PC-3 (cell line): ENCODE measurements around the gene FSTL1. TPM values are rescaled to one million over a fixed set of nuclear protein-coding genes. Genes with fewer than 3 reads are reported as not detected.
A peak's percentile ranks its signal among the peaks of the same experiment; 100 is the strongest.

ENCODE experiments used
- ATAC-seq: fragments of 200-7000 bp; cut with Tn5 transposase; 2 replicates; pipeline ENCODE4 v1.9.1; 2020; ENCODE audit warnings: mild to moderate bottlenecking, moderate library complexity
- BruUV-seq: library from RNA; stranded (reverse); fragments of 400-500 nt; replicated peaks from 2 replicates; lab custom pipeline; 2021; lab: Mats Ljungman, UMichigan
- CTCF ChIA-PET: fragments of 300-600 bp; sonication (Branson Sonifier 250); formaldehyde crosslinking; loops from one replicate; lab custom pipeline; 2022; ENCODE audit warnings: antibody characterized with exemption; lab: Charles Lee
- POLR2A ChIA-PET: fragments of 300-600 bp; sonication (Branson Sonifier 250); formaldehyde crosslinking; loops from one replicate; lab custom pipeline; 2022; ENCODE audit warnings: antibody characterized with exemption; ENCODE audit not compliant: unreplicated experiment; lab: Charles Lee
- DNase-seq: peaks from one replicate; pipeline ENCODE4 v3.0.0-alpha.2; 2015
- H2AFZ ChIP-seq: fragments of 300-600 bp; sonication (generic); 2 replicates; pipeline ENCODE4 v1.6.0; 2016; ENCODE audit warnings: antibody characterized with exemption, low read length
- H3F3A ChIP-seq: fragments of 300-600 bp; sonication (generic); one replicate; pipeline ENCODE4 v1.6.0; 2017; ENCODE audit warnings: antibody characterized with exemption, low read length, control low read depth, mild to moderate bottlenecking; ENCODE audit not compliant: unreplicated experiment
- H3K27ac ChIP-seq: fragments of 300-600 bp; sonication (generic); 2 replicates; pipeline ENCODE4 v1.5.1; 2016; ENCODE audit warnings: mild to moderate bottlenecking, low read length
- H3K27me3 ChIP-seq: fragments of 300-600 bp; sonication (generic); 2 replicates; pipeline ENCODE4 v1.6.1; 2016; ENCODE audit warnings: low read length, mixed read lengths
- H3K36me3 ChIP-seq: fragments of 300-600 bp; sonication (generic); 2 replicates; pipeline ENCODE4 v1.6.1; 2016; ENCODE audit warnings: low read depth, mixed run types, low read length, mixed read lengths
- H3K4me1 ChIP-seq: fragments of 300-600 bp; sonication (generic); 2 replicates; pipeline ENCODE4 v1.5.1; 2016; ENCODE audit warnings: low read length; ENCODE audit not compliant: insufficient read depth
- H3K4me2 ChIP-seq: fragments of 300-600 bp; sonication (generic); 2 replicates; pipeline ENCODE4 v1.6.0; 2016; ENCODE audit warnings: low read length
- H3K4me3 ChIP-seq: fragments of 300-600 bp; sonication (generic); 2 replicates; pipeline ENCODE4 v1.5.1; 2016; ENCODE audit warnings: mild to moderate bottlenecking, low read length, mixed read lengths
- H3K79me2 ChIP-seq: fragments of 300-600 bp; sonication (generic); 2 replicates; pipeline ENCODE4 v1.6.1; 2017; ENCODE audit warnings: low read length, mixed read lengths
- H3K9ac ChIP-seq: fragments of 300-600 bp; sonication (generic); 2 replicates; pipeline ENCODE4 v1.6.0; 2016; ENCODE audit warnings: mild to moderate bottlenecking, low read length
- H3K9me2 ChIP-seq: fragments of 300-600 bp; sonication (generic); replicated peaks from 2 replicates; pipeline ENCODE4 v1.6.1; 2016; ENCODE audit warnings: mixed run types, low read length, mixed read lengths
- H3K9me3 ChIP-seq: fragments of 300-600 bp; sonication (generic); 2 replicates; pipeline ENCODE4 v1.6.1; 2016; ENCODE audit warnings: low read length, mixed read lengths
- H4K20me1 ChIP-seq: fragments of 300-600 bp; sonication (generic); 2 replicates; pipeline ENCODE4 v1.6.1; 2016; ENCODE audit warnings: low read length, mixed read lengths
- EZH2 ChIP-seq: fragments of 300-600 bp; sonication (generic); IDR thresholded peaks from one replicate; pipeline ENCODE4 v1.6.1; 2017; ENCODE audit warnings: antibody characterized with exemption, mild to moderate bottlenecking, low read length; ENCODE audit not compliant: unreplicated experiment
- EZH2phosphoT487 ChIP-seq: fragments of 300-600 bp; sonication (generic); IDR thresholded peaks from 2 replicates; pipeline ENCODE4 v1.6.1; 2018; ENCODE audit warnings: mild to moderate bottlenecking, antibody characterized with exemption, low read length, borderline replicate concordance
- intact Hi-C: fragments of 100-400 bp; cut with micrococcal nuclease; formaldehyde crosslinking; loops from 2 replicates; pipeline ENCODE4 v1.9.0; 2023
- total RNA-seq: library from RNA; depleted of rRNA; stranded (reverse); fragments of >200 nt; gene quantifications from 2 replicates; pipeline ENCODE4 v1.2.3, GENCODE V29; 2014
- TF ChIP-seq, protein P1 (sequence below): fragments of 300-600 bp; sonication (generic); conservative IDR thresholded peaks from 2 replicates; pipeline ENCODE4 v1.5.1; 2017; ENCODE audit warnings: antibody characterized with exemption, low read depth, mild to moderate bottlenecking, low read length

Gene FSTL1
- total RNA-seq, 1 experiment from 2014 or later: 178 TPM

- Histone ChIP-seq H4K20me1 (peaks cover 6% of the 10 kb centered on the region; the same call in 1 of the 2 replicates), H3K4me3 (no peak overlapping the region), H3K4me2 (no peak overlapping the region), H3K4me1 (peaks cover 63% of the 10 kb centered on the region), H3F3A (peaks cover 2% of the 10 kb centered on the region), H3K36me3 (peaks cover 59% of the 10 kb centered on the region), H3K27ac (no peak overlapping the region), H3K9me3 (no peaks in the 10 kb centered on the region), H3K9ac (no peak overlapping the region), H3K9me2 (no peaks in the 10 kb centered on the region), H3K79me2 (peaks cover 96% of the 10 kb centered on the region), H3K27me3 (no peaks in the 10 kb centered on the region), H2AFZ (no peak overlapping the region)
- intact Hi-C loops: loop anchor here (2.0 kb wide), 1 partner anchor 25 kb away; no protein-coding TSS in a partner anchor
- BruUV-seq: no TSS peak
- no peak for TF ChIP-seq EZH2
- TF ChIP-seq, protein P1, sequence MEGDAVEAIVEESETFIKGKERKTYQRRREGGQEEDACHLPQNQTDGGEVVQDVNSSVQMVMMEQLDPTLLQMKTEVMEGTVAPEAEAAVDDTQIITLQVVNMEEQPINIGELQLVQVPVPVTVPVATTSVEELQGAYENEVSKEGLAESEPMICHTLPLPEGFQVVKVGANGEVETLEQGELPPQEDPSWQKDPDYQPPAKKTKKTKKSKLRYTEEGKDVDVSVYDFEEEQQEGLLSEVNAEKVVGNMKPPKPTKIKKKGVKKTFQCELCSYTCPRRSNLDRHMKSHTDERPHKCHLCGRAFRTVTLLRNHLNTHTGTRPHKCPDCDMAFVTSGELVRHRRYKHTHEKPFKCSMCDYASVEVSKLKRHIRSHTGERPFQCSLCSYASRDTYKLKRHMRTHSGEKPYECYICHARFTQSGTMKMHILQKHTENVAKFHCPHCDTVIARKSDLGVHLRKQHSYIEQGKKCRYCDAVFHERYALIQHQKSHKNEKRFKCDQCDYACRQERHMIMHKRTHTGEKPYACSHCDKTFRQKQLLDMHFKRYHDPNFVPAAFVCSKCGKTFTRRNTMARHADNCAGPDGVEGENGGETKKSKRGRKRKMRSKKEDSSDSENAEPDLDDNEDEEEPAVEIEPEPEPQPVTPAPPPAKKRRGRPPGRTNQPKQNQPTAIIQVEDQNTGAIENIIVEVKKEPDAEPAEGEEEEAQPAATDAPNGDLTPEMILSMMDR: no peak
- TF ChIP-seq EZH2phosphoT487: no peak
- POLR2A ChIA-PET: no interaction called here
- ATAC-seq (no peak), DNase-seq (no peak)
- CTCF ChIA-PET: interaction anchor here (0.8 to 2.2 kb wide), 5 partner anchors 21 to 115 kb away, joined by 3 to 10 read pairs (median 7); no protein-coding TSS in a partner anchor
These were observed 7.1 kb downstream of the FSTL1 start for GRCh38 chr3:120443626-120444123.

DNA sequence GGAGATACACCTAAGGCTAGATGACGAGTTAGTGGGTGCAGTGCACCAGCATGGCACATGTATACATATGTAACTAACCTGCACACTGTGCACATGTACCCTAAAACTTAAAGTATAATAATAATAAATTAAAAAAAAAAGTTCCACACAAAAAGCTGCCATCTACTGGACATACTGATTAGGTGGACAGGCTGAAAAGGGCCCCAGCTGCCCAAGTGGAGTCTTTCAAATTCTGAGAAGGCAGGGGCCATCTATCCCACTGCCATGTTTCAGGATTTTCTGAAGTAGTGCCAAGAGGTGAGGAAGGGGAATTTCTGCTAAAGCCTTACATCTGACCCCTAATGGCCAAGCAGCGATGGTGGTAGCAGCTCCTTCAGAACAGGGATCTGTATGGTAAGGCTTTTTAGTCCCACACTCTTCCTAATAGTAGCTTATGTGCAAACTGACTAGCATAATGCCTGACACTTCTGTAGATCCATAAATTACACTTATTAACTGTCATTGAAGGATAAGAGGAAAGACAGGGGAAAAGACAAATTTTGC, 7.7 kb downstream of the FSTL1 start:
- ChIA-PET CTCF (interaction anchor here (0.8 to 2.2 kb wide), 5 partner anchors 20 to 116 kb away, joined by 3 to 10 read pairs (median 7); no protein-coding TSS in a partner anchor), POLR2A (no interaction called here)
- Histone ChIP-seq H2AFZ (no peak overlapping the region), H3F3A (peaks cover 5% of the 10 kb centered on the region), H3K4me3 (no peak overlapping the region), H3K9me2 (no peaks in the 10 kb centered on the region), H3K27me3 (no peaks in the 10 kb centered on the region), H4K20me1 (peaks cover 6% of the 10 kb centered on the region; the same call in 1 of the 2 replicates), H3K79me2 (peaks cover 96% of the 10 kb centered on the region), H3K4me2 (no peak overlapping the region), H3K9me3 (no peaks in the 10 kb centered on the region), H3K4me1 (peaks cover 63% of the 10 kb centered on the region), H3K9ac (no peak overlapping the region), H3K27ac (no peak overlapping the region), H3K36me3 (peaks cover 62% of the 10 kb centered on the region)
- BruUV-seq: no TSS peak
- ATAC-seq (no peak), DNase-seq (no peak)
- no peak for TF ChIP-seq EZH2
- TF ChIP-seq, protein P1: peak; percentile 57
- intact Hi-C loops: loop anchor here (2.0 kb wide), 1 partner anchor 24 kb away; no protein-coding TSS in a partner anchor

GRCh38 chr3:120441776-120442175, 9.0 kb downstream of the FSTL1 start:
- BruUV-seq: no TSS peak
- Histone ChIP-seq H2AFZ (no peak overlapping the region), H3K4me3 (no peak overlapping the region), H3F3A (peaks cover 8% of the 10 kb centered on the region), H4K20me1 (peaks cover 6% of the 10 kb centered on the region; the same call in 1 of the 2 replicates), H3K9me3 (no peaks in the 10 kb centered on the region), H3K4me2 (no peak overlapping the region), H3K27me3 (no peaks in the 10 kb centered on the region), H3K9me2 (no peaks in the 10 kb centered on the region), H3K27ac (no peak overlapping the region), H3K4me1 (peaks cover 63% of the 10 kb centered on the region), H3K36me3 (peaks cover 59% of the 10 kb centered on the region), H3K79me2 (peaks cover 96% of the 10 kb centered on the region), H3K9ac (no peak overlapping the region)
- POLR2A ChIA-PET: no interaction called here
- ATAC-seq (no peak), DNase-seq (no peak)
- intact Hi-C loops: loop anchor here (2.0 kb wide), 1 partner anchor 23 kb away; no protein-coding TSS in a partner anchor
- CTCF ChIA-PET: no interaction called here
- no peak for TF ChIP-seq EZH2
- TF ChIP-seq, protein P1: no peak
- TF ChIP-seq EZH2phosphoT487: no peak
